GM13977 (cell line): ENCODE measurements around the gene SHH.
"Not testable (repeated sequence)": the region's sequence is repeated elsewhere in the genome, so short reads cannot be mapped to it uniquely, and the experiment has no call there.

Experiments used
- DNase-seq: peaks from one replicate; pipeline ENCODE4 v3.0.0; 2012; ENCODE audit warnings: low spot score
- CTCF ChIP-seq: IDR thresholded peaks from 2 replicates; pipeline ENCODE4 v1.5.1; 2012; ENCODE audit warnings: mild to moderate bottlenecking, control low read depth; ENCODE audit not compliant: insufficient read depth; ENCODE audit errors: extremely low read depth, missing control alignments
- in situ Hi-C: fragments of 300-500 bp; cut with MboI; formaldehyde crosslinking; loops from one replicate; pipeline ENCODE4 v1.12.0; 2022; ENCODE audit warnings: low sequenced_read_pairs, low pct_unique_long_range_greater_than_20kb, mixed read lengths, inconsistent platforms; ENCODE audit not compliant: unreplicated experiment

Gene SHH

GRCh38 chr7:155821851-155822250, 9.6 kb upstream of the SHH start:
- TF ChIP-seq CTCF, result no peak
- in situ Hi-C loops, result loop anchor here (25.0 kb wide), 1 partner anchor 640 kb away; no protein-coding TSS in a partner anchor
- DNase-seq, result no peak

DNA sequence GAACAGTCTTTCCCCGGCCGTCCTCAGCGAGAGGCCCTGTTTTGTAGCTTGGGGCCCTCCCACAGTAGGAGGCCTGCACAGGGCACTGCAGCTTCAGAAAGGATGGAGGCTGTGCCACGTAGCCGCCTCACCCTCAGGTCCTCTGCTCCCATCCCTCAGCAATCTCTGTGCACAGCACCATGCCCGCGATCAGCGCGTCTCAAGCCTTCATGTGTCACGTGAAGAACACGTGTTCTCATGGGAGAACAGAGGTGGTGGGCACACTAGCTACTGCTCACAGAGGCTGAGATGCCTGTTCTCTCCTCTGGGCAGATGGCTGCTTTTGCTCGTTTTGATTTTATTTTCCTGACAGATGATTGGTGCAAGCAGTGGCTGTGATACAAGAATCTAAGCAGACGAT, 8.5 kb upstream of the SHH start:
- in situ Hi-C loops, result loop anchor here (25.0 kb wide), 1 partner anchor 642 kb away; no protein-coding TSS in a partner anchor
- DNase-seq, result no peak
- no peak for TF ChIP-seq CTCF

- in situ Hi-C loops, result loop anchor here (25.0 kb wide), 1 partner anchor 642 kb away; no protein-coding TSS in a partner anchor
- DNase-seq, result no peak
- TF ChIP-seq CTCF, result no peak
Measured at GRCh38 chr7:155820246-155820645, 8.0 kb upstream of the SHH start.

DNA sequence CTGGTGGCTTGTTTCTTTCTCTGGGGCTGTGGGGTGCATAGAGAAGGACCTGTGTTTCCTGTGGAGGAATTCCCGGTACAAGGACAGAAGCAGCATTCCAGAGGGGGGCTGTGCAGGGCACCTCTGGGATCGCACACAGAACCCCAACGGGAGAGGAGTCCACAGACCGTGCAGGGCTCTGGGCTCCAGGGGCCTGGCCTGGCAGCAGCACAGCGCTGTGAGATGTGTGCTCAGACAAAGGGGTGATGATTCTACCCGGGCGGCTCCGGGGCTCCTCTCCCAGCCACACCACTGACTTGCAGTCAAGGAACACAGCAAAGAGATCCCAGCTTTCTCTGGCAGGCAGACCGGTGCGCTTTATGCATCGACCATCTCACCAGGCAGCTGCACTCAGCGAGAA, 6.9 kb upstream of the SHH start:
- in situ Hi-C loops, result loop anchor here (25.0 kb wide), 1 partner anchor 643 kb away; no protein-coding TSS in a partner anchor
- no peak for TF ChIP-seq CTCF

GRCh38 chr7:155818820-155819168, 6.5 kb upstream of the SHH start:
- TF ChIP-seq CTCF, result no peak
- in situ Hi-C loops, result loop anchor here (25.0 kb wide), 1 partner anchor 644 kb away; no protein-coding TSS in a partner anchor
- no peak for DNase-seq

More for the DNA sequence above, 6.9 kb upstream of the SHH start:
- no peak for DNase-seq

DNA sequence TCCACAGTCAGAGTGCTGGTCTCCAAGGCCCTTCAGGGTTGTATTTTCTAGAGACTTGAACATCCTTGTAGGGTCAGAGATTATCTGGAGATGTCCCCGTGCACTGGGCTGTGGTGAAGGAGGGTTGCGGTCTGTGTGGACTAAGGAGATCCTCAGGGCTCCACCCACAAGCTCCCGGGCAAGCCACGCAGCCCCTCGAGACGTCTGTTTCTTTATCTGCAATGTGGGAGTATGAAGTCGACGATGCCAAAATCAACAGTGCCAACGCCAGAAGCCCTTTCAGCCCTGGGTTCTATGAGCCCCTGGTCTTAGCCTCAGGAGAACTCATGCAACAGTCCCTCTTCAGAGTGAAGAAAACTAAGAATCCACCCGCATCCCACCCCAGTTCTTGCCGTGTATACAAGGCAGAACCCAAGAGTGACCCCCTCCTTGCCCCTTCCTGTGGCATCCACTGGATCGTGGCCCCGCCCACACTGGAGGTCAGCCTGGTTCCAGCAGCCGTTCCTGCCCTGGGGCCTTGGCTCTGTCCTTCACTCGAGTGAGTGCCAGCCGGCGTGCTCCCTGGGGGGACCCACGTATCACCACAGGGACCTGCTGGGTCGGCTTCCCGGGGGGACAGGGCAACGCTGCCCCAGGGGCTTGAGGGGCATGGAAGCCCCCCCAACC, 6.0 kb upstream of the SHH start:
- TF ChIP-seq CTCF, result no peak
- in situ Hi-C loops, result loop anchor here (25.0 kb wide), 1 partner anchor 644 kb away; no protein-coding TSS in a partner anchor
- DNase-seq, result no peak

DNA sequence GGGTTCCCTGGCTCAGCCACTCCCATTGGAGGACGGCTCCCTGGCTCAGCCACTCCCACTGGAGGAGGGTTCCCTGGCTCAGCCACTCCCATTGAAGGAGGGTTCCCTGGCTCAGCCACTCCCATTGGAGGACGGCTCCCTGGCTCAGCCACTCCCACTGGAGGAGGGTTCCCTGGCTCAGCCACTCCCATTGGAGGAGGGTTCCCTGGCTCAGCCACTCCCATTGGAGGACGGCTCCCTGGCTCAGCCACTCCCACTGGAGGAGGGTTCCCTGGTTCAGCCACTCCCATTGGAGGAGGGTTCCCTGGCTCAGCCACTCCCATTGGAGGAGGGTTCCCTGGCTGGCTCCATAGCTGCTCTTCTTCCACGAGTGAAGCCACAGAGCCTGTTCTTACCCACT, 5.3 kb upstream of the SHH start:
- DNase-seq, result not testable (repeated sequence)
- in situ Hi-C loops, result loop anchor here (25.0 kb wide), 1 partner anchor 645 kb away; no protein-coding TSS in a partner anchor
